ENCODE measurements around the gene PLIN1. TPM values are rescaled to one million over a fixed set of nuclear protein-coding genes. Genes with fewer than 3 reads are reported as not detected.
A peak's percentile ranks its signal among the peaks of the same experiment; 100 is the strongest.

Gene PLIN1
- total RNA-seq, 1 donor = under 0.01 TPM

GRCh38 chr15:89628806-89629715 is 50.1 kb downstream of the PLIN1 start:
- no peak for TF ChIP-seq CTCF (IDR thresholded peaks at IDR 0.05; ENCODE audit: extremely low read depth, low read depth, low read length)
- no peak overlapping the region for H2AFZ ChIP-seq (ENCODE audit: low read length)
- H3K27me3 ChIP-seq (ENCODE audit: insufficient read depth, low read length) = no peaks in the 10 kb centered on the region
- H3K27ac ChIP-seq (ENCODE audit: low read depth, low read length) = no peak overlapping the region
- no peaks in the 10 kb centered on the region for H3K4me1 ChIP-seq (ENCODE audit: insufficient read depth, low read length)
- H4K20me1 ChIP-seq (ENCODE audit: insufficient read depth, low read length) = no peaks in the 10 kb centered on the region
- H3K36me3 ChIP-seq (ENCODE audit: insufficient read depth, low read length) = peaks cover 88% of the 10 kb centered on the region
- H3K4me2 ChIP-seq (ENCODE audit: insufficient read depth, low read length) = no peak overlapping the region
- no peaks in the 10 kb centered on the region for H3K79me2 ChIP-seq (ENCODE audit: insufficient read depth, low read length)
- peak; percentile 38 for DNase-seq (ENCODE audit: insufficient read length, low spot score, missing footprints)
- H3K4me3 ChIP-seq (ENCODE audit: insufficient read depth, low read length) = no peak overlapping the region
- H3K9me3 ChIP-seq (ENCODE audit: low read depth, low read length) = no peaks in the 10 kb centered on the region

- Histone ChIP-seq H3K9me3 (ENCODE audit: low read depth, low read length) (no peaks in the 10 kb centered on the region), H3K36me3 (ENCODE audit: insufficient read depth, low read length) (peaks cover 90% of the 10 kb centered on the region)
Measured at GRCh38 chr15:89628301-89628700, 50.9 kb downstream of the PLIN1 start.

GRCh38 chr15:89627256-89627970 is 51.8 kb downstream of the PLIN1 start:
- no peak for TF ChIP-seq CTCF (IDR thresholded peaks at IDR 0.05; ENCODE audit: extremely low read depth, low read depth, low read length)
- Histone ChIP-seq H3K4me3 (ENCODE audit: insufficient read depth, low read length) (no peak overlapping the region), H3K27ac (ENCODE audit: low read depth, low read length) (no peak overlapping the region), H4K20me1 (ENCODE audit: insufficient read depth, low read length) (no peaks in the 10 kb centered on the region), H3K36me3 (ENCODE audit: insufficient read depth, low read length) (peaks cover 90% of the 10 kb centered on the region), H2AFZ (ENCODE audit: low read length) (no peak overlapping the region), H3K79me2 (ENCODE audit: insufficient read depth, low read length) (no peaks in the 10 kb centered on the region), H3K4me2 (ENCODE audit: insufficient read depth, low read length) (no peak overlapping the region), H3K27me3 (ENCODE audit: insufficient read depth, low read length) (no peaks in the 10 kb centered on the region), H3K4me1 (ENCODE audit: insufficient read depth, low read length) (no peaks in the 10 kb centered on the region), H3K9me3 (ENCODE audit: low read depth, low read length) (no peaks in the 10 kb centered on the region)
- DNase-seq (ENCODE audit: insufficient read length, low spot score, missing footprints) = peak; percentile 79

More at GRCh38 chr15:89628301-89628700, 50.9 kb downstream of the PLIN1 start:
- Histone ChIP-seq H3K4me1 (ENCODE audit: insufficient read depth, low read length) (no peaks in the 10 kb centered on the region), H3K4me3 (ENCODE audit: insufficient read depth, low read length) (no peak overlapping the region), H3K4me2 (ENCODE audit: insufficient read depth, low read length) (no peak overlapping the region), H3K27me3 (ENCODE audit: insufficient read depth, low read length) (no peaks in the 10 kb centered on the region), H3K79me2 (ENCODE audit: insufficient read depth, low read length) (no peaks in the 10 kb centered on the region), H3K27ac (ENCODE audit: low read depth, low read length) (no peak overlapping the region), H2AFZ (ENCODE audit: low read length) (no peak overlapping the region), H4K20me1 (ENCODE audit: insufficient read depth, low read length) (no peaks in the 10 kb centered on the region)
- DNase-seq (ENCODE audit: insufficient read length, low spot score, missing footprints) = peak; percentile 64
- no peak for TF ChIP-seq CTCF (IDR thresholded peaks at IDR 0.05; ENCODE audit: extremely low read depth, low read depth, low read length)

GRCh38 chr15:89625716-89626115 is 53.5 kb downstream of the PLIN1 start:
- Histone ChIP-seq H4K20me1 (ENCODE audit: insufficient read depth, low read length) (no peaks in the 10 kb centered on the region), H3K9me3 (ENCODE audit: low read depth, low read length) (no peaks in the 10 kb centered on the region), H3K27ac (ENCODE audit: low read depth, low read length) (no peak overlapping the region), H2AFZ (ENCODE audit: low read length) (no peak overlapping the region), H3K4me1 (ENCODE audit: insufficient read depth, low read length) (no peaks in the 10 kb centered on the region), H3K36me3 (ENCODE audit: insufficient read depth, low read length) (peaks cover 83% of the 10 kb centered on the region), H3K79me2 (ENCODE audit: insufficient read depth, low read length) (no peaks in the 10 kb centered on the region), H3K4me2 (ENCODE audit: insufficient read depth, low read length) (no peak overlapping the region), H3K4me3 (ENCODE audit: insufficient read depth, low read length) (no peak overlapping the region), H3K27me3 (ENCODE audit: insufficient read depth, low read length) (no peaks in the 10 kb centered on the region)
- peak; percentile 73 for DNase-seq (ENCODE audit: insufficient read length, low spot score, missing footprints)
- TF ChIP-seq CTCF (IDR thresholded peaks at IDR 0.05; ENCODE audit: extremely low read depth, low read depth, low read length) = no peak

Data from osteoblast (primary cell).